ENCODE results near the gene MYO3B. TPM values are rescaled to one million over a fixed set of nuclear protein-coding genes. Genes with fewer than 3 reads are reported as not detected.

The MYO3B gene
- total RNA-seq, 1 donor from 2014 or later = 9.1 TPM

- Mint-ChIP-seq H3K9me3 (peaks cover 15% of the 10 kb centered on the region), H3K4me1 (peaks cover 3% of the 10 kb centered on the region), H3K4me3 (no peak overlapping the region), H3K27me3 (ENCODE audit: low read depth) (peaks cover 13% of the 10 kb centered on the region), H3K36me3 (peaks cover 5% of the 10 kb centered on the region), H3K27ac (no peak overlapping the region)
- TF ChIP-seq CTCF (IDR thresholded peaks at IDR 0.05; ENCODE audit: unreplicated experiment) = no peak
- DNase-seq (ENCODE audit: low spot score in 2 of 2, unreplicated experiment in 2 of 2) = no peak
Measured at GRCh38 chr2:170248574-170249393, 70.8 kb downstream of the MYO3B start.

GRCh38 chr2:170249761-170250160 lies 71.8 kb downstream of the MYO3B start:
- Mint-ChIP-seq H3K27ac (no peak overlapping the region), H3K36me3 (peaks cover 5% of the 10 kb centered on the region), H3K9me3 (peaks cover 15% of the 10 kb centered on the region), H3K4me3 (no peak overlapping the region), H3K4me1 (no peaks in the 10 kb centered on the region), H3K27me3 (ENCODE audit: low read depth) (peaks cover 10% of the 10 kb centered on the region)
- no peak for DNase-seq (ENCODE audit: low spot score in 2 of 2, unreplicated experiment in 2 of 2)
- TF ChIP-seq CTCF (IDR thresholded peaks at IDR 0.05; ENCODE audit: unreplicated experiment) = no peak

- Mint-ChIP-seq H3K9me3 (peaks cover 15% of the 10 kb centered on the region), H3K4me3 (no peak overlapping the region), H3K4me1 (no peaks in the 10 kb centered on the region), H3K36me3 (peaks cover 5% of the 10 kb centered on the region), H3K27me3 (ENCODE audit: low read depth) (peaks cover 9% of the 10 kb centered on the region), H3K27ac (no peak overlapping the region)
- no peak for TF ChIP-seq CTCF (IDR thresholded peaks at IDR 0.05; ENCODE audit: unreplicated experiment)
- DNase-seq (ENCODE audit: low spot score in 2 of 2, unreplicated experiment in 2 of 2) = no peak
Measured at GRCh38 chr2:170250584-170250983, 72.6 kb downstream of the MYO3B start.

GRCh38 chr2:170252414-170252813 lies 74.5 kb downstream of the MYO3B start:
- peaks cover 9% of the 10 kb centered on the region for H3K27me3 Mint-ChIP-seq (ENCODE audit: low read depth)
- H3K4me1 Mint-ChIP-seq = no peaks in the 10 kb centered on the region
- H3K27ac Mint-ChIP-seq = no peak overlapping the region
- peaks cover 5% of the 10 kb centered on the region for H3K36me3 Mint-ChIP-seq
- H3K4me3 Mint-ChIP-seq = no peak overlapping the region
- no peak for TF ChIP-seq CTCF (IDR thresholded peaks at IDR 0.05; ENCODE audit: unreplicated experiment)
- DNase-seq (ENCODE audit: low spot score in 2 of 2, unreplicated experiment in 2 of 2) = no peak
- peaks cover 28% of the 10 kb centered on the region for H3K9me3 Mint-ChIP-seq

- Mint-ChIP-seq H3K9me3 (peaks cover 33% of the 10 kb centered on the region), H3K4me1 (no peaks in the 10 kb centered on the region), H3K27ac (no peak overlapping the region), H3K36me3 (peaks cover 5% of the 10 kb centered on the region), H3K4me3 (no peak overlapping the region), H3K27me3 (ENCODE audit: low read depth) (peaks cover 5% of the 10 kb centered on the region)
- DNase-seq (ENCODE audit: low spot score in 2 of 2, unreplicated experiment in 2 of 2) = no peak
- TF ChIP-seq CTCF (IDR thresholded peaks at IDR 0.05; ENCODE audit: unreplicated experiment) = no peak
Measured at GRCh38 chr2:170253721-170254230, 75.8 kb downstream of the MYO3B start.
